Cardiac fibroblast (primary cell): Measurements from ENCODE around the gene RNF14.

Experiments used
- DNase-seq, 2 donors: peaks; one replicate each; pipeline versions ENCODE4 v3.0.0 to v3.0.0-alpha.2; 2010; ENCODE audit warnings: low read depth in 2 of 2
- H3K4me3 ChIP-seq, 2 donors: replicated peaks in 1 of 2; 1 replicate in 1 of 2; 2 replicates in 1 of 2; pipeline ENCODE4 v1.5.1; 2011; ENCODE audit warnings: low read depth in 2 of 2, low read length in 2 of 2, mild to moderate bottlenecking in 2 of 2, moderate library complexity in 1 of 2
- TF ChIP-seq, protein P1 (sequence below): IDR thresholded peaks from one replicate; pipeline ENCODE4 v1.5.1; 2011; ENCODE audit warnings: low read depth, mild to moderate bottlenecking, low read length, inconsistent platforms

RNF14 gene

DNA sequence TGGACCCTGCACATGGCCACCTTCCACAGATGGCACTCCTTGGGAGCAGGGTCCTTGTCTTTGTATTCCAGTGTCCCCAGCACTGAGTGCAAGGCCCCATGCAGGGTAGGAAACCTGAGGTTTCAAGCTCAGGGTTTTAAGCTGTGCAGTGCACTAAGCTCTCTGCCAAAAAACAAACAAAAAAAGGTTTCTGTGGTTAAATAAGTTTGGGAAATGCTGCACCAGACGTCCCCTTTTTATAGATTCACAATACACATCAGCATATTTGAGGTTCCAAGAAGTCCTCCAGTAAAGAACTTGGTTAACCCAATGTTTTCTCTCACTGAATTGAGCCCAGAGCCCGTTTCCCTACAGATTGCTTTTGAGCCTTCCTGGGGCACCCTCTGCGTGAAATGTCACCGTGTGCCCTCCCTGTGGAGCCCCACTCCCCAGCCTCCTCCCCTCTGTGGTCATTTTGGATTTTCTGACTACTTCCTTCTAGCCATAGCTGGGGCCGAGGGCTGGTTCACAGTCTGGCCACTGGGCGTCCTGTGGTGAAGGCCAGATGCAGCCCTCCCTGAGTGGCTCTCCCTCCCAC lies 28.1 kb upstream of the RNF14 start:
- H3K4me3 ChIP-seq = no peak overlapping the region
- DNase-seq = peak in 1 of 2 donors; percentile 24
- TF ChIP-seq, protein P1, sequence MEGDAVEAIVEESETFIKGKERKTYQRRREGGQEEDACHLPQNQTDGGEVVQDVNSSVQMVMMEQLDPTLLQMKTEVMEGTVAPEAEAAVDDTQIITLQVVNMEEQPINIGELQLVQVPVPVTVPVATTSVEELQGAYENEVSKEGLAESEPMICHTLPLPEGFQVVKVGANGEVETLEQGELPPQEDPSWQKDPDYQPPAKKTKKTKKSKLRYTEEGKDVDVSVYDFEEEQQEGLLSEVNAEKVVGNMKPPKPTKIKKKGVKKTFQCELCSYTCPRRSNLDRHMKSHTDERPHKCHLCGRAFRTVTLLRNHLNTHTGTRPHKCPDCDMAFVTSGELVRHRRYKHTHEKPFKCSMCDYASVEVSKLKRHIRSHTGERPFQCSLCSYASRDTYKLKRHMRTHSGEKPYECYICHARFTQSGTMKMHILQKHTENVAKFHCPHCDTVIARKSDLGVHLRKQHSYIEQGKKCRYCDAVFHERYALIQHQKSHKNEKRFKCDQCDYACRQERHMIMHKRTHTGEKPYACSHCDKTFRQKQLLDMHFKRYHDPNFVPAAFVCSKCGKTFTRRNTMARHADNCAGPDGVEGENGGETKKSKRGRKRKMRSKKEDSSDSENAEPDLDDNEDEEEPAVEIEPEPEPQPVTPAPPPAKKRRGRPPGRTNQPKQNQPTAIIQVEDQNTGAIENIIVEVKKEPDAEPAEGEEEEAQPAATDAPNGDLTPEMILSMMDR = no peak

DNA sequence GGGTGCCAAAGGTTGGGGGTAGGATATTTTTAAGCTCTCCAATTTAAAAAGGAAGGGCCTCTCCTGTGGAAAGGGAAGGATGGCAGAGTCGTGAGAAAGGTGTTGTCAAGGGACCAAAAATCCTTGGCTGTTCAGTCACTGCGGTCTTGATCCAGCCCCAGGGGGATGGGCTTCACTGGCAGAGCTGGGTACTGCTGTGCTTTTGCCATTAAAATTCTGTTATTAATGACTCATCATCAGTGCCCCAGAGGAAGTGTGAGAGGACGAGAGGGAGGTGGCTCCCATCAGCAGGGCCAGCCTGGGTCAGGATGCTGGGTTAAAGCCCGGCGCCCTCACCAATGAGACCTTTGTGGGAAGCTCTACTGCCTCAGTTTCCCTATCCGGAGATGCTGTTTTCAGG lies 27.6 kb upstream of the RNF14 start:
- peak; percentile 24 to 28 for DNase-seq
- H3K4me3 ChIP-seq = no peak overlapping the region
- TF ChIP-seq, protein P1 = no peak

DNA sequence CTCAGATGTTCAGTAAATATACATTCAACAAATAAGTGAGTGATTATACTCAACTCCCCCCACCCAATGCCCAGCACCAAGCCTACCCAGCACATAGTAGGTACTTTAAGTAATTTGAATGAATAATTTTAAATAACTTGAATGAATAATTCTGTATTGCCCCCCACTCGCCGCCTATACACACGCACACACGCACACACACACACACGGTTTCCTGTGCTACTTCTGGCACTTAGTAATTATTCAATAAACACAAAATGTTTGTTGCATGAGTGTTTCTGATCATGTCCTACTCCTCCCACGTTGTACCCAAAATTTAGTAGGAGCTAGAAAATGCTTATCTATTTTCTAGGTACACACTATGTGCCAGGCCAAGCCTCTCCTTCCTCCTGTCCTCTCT lies 27.1 kb upstream of the RNF14 start:
- no peak overlapping the region for H3K4me3 ChIP-seq
- no peak for DNase-seq
- TF ChIP-seq, protein P1 = no peak

DNA sequence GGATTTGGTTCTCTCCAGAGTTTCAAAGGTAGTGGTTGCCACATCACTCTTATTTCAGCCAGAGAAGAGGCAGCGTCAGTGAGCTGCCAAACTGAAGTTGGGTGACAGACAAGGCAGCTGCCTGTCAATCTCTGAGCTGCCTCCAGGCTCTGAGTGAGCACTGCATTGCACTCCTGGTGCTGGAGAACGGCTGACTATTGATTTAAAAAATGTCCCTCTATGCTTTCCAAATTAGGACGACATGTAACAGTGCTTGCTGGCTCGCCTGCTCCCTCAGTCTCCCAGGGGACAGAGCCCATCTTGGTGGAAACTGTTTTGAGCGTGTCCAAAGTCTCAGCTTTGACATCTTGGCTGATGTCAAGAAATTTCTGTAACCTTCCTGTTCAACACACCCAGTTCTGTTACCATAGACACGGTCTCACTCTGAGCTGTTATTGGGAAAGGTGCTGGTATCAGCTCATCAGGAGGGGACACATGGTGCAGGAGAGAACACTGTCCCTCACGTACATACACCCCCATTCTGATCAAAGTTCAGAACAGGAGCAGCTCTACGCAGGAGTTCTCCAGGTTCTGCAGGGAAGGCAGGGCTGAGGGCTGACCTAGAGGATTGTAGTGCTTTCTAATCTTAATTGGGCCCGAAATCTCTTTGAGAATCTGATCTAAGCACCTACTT lies 26.6 kb upstream of the RNF14 start:
- TF ChIP-seq, protein P1 = no peak
- DNase-seq = no peak
- H3K4me3 ChIP-seq = no peak overlapping the region

DNA sequence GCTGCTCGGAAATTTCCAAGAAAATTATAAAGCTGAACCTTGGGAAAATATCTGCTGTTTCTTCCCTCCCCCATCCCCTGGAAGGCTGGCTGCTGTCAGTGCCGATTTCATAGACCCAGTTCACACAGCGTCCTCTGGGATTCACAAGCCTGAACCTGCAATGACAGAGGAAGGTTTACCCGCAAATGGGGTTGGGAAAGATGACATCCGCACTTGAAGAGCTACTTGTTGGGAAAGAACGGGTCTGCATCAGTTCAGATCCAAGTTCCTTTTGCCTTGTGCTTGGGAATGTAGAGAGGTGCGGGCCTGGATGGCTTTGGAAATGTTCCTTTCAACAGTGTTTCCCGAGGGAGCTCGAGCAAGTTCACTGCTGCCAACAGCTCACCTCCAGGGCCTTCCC lies 24.8 kb upstream of the RNF14 start:
- DNase-seq = no peak
- TF ChIP-seq, protein P1 = no peak
- no peak overlapping the region for H3K4me3 ChIP-seq

DNA sequence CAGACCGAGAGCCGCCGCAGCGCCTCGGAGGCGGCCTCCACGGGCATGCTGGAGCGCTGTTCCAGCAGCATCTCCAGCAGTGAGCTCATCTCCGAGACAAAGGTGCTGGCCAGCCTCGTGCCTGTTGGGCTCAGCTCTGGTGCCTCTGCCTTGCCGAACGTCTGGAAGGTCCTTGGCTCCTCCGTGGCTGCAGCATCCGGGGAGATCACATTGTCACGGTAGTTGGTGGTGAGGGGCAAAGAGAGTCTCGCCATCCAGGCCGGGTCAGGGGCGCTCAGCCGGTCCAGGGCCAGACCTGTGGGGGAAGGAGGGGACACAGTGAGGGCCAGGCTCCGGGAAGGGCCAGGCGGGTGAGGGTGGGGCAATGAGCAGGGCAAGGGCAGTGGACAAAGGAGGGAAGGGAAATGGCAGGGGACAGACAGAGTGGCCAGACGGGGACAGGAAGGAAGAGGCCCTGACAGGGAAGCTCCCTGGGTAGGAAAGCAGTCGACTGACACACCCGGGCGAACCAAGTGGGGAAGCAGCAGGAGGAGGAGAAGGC lies 23.3 kb upstream of the RNF14 start:
- DNase-seq = no peak
- TF ChIP-seq, protein P1 = no peak
- H3K4me3 ChIP-seq = no peak overlapping the region

DNA sequence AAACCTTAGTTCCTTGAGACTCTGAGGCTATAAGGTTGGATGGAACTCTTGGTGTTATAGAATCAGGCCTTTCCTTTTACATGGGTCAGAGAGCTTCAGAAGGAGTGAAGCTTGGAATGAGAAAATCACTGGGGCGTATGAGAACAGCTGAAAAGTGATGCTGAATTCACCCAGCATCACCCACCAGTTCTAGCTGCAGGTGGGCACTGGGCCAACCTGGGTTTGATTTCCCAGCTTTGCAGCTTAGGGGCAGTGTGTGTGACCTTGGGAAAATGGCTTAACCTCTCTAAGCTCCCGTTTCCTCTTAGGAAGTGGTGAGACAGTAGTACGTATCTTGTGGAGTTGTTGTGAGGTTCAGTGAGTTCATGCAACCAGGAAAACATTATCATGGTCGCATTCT lies 21.6 kb upstream of the RNF14 start:
- TF ChIP-seq, protein P1 = no peak
- DNase-seq = no peak
- H3K4me3 ChIP-seq = no peak overlapping the region
